Tongue (tissue), 2 donors: ENCODE data around the gene CRK. TPM values are rescaled to one million over a fixed set of nuclear protein-coding genes. Genes with fewer than 3 reads are reported as not detected.

Source experiments
- DNase-seq: peaks from one replicate; pipeline ENCODE4 v3.0.0-alpha.2; 2015
- total RNA-seq: library from RNA; depleted of rRNA; stranded (reverse); fragments of >200 nt; gene quantifications from one replicate; pipeline ENCODE4 v1.2.3, GENCODE V29; 2014

Gene CRK
- total RNA-seq, 1 donor from 2014 or later = 75.4 TPM

DNA sequence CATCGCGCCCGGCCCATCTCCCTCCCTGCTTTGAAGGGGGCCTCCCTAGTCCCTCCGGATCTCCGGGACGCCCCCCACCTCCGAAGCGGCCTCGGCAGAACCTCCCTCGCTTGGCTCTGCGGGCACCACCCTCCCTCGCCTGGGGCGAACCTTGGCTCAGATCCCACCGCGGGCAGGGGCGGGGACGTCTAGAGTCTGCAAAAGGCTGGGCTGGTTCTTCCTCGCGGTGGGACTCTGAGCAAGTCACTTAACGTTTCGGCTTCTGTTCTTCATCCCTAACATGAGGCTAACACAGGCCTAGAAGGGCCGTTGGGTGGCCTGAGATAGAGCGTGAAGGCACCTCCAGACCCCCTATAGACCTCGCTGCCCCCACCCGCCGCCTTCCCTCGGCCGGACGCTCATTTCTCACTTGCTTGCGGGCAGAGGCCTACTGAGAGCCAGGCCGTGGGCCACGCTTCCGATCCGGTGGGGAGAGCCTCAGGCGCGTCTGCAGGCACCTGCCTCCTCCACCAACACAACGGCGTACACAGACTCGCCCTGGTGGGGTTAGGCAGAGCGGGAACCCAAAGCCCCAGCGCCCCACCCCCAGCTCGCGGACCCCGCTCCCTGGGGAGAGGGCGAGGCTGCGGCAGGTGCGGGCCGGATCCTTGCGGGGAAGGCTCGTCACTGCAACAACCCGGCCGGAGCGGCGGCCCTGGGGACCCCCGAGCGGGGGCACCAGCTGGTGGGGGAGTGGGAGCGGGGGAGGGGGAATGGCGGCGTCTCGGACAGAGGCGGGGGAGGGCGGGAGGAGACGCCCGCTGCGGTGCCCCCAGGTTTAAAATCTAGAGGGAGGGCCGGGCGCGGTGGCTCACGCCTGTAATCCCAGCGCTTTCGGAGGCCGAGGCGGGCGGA lies 31.0 kb upstream of the CRK start:
- peak; percentile 88 for DNase-seq

DNA sequence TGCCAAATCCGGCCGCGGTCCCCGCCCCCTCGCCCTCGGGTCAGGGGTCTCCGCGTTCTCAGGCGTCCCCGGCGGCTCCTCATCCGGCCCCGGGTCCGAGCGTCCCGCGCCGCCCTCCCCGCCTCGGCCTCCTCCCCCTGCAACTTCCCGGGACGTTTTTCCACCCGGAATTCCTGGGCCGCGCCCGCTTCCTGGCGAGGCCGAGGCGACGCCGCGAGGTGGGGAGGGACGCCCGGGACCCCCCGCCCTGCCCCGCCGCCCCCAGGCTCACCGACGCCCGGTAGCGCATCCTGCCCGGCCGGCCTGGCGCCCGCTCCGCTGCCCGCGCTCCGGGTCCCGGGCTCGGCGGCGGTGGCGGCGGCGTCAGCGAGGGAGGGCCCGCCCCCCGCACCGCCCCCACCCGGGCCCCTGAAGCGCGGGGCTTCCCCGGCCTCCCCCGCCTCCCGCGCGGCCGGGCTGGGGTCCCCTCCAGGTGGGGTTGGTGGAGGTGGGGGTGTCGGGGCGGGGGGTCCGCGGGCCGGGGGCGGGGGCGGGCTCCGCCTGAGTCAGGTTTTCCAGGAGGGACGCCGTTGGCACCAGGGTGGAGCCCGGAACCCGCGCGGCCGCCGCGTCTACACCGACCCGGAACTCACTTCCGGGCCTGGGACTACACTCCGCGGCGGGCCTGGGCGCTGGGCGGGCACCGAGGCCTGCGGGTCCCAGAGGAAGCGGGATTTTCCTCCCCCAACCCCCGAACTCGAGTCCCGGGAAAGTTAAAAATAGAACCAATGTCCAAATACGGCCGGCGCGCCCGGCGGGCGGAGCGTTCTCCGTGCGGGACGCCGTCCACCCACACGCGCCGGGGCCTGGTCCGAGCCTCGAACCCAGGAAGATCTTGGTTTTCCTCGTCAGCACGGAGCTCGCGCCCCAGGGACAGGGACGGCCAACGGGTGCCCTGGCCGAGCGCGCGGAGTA lies 29.7 kb upstream of the CRK start:
- DNase-seq = peak; percentile 65

DNA sequence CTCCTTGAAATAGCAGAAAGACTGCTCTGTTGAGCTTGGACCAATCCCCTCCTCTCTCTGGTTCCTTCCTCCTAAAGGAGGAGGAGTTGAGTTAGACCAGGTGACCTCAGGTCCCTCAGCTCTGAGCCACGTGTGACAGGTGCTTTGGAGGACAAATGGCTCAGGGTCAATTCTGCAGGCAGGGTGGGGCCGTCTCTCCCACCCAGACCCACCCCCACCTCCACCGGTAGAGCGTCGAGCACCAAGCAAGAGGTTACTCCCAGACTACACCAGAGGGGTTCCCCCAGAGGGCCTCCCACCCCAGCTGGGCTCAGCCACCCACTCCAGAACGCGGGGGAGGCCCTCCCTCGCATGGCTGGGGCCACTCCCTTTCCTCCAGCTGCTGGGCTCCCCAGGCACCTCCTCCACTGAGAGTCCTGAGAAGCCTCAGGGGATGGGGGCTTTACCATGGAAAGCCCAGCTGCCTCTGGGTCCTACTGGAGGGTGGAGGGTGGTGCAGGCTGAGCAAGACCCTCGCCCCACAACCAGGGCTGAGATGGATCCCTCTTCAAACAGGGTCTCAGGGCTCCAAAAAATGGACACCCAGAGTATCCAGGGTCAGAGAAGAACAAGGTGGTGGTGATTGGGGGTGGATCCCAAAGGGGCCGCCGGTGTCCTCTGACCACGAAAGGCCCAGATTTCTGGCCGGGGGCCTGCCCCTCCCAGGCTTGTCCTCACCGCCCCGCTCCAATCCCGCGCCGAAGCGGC lies 28.8 kb upstream of the CRK start:
- peak; percentile 71 for DNase-seq

DNA sequence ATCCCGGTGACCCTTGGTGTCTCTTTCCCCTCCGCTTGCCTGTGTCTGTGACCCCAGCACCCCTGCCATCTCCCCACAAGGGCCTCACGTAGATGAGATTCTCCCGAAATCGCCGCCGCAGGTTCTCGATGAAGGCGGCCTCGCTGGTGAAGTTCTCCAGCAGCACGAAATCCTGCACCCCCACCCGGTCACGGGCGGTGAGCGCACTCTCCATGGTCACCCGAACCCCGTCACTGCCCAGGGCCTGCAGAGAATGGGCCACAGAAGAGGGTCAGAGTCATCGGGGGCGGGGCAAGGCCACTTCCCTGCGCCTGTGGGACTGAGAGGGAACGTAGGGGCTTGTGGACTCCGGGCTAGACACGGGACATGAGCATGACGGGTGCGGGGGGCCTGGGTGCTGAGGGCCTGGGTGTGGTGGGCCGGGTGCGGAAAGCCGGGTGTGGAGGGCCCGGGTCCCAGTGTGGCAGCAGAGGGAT lies 28.1 kb upstream of the CRK start:
- no peak for DNase-seq

DNA sequence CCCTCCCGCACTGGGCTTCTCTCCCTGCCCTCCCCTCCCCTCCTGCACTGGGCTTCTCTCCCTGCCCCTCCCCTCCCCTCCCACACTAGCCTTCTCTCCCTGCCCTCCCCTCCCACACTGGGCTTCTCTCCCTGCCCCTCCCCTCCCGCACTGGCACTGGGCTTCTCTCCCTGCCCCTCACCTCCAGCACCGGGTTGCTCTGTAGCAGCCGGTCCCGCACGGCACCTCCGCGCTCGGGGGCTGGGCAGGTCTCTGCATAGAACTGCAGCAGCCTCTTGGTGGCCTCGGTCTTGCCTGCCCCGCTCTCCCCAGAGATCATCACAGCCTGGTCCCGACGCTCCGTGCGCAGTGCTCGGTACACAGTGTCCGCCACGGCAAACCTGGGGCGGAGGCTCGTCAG lies 26.6 kb upstream of the CRK start:
- DNase-seq = no peak

DNA sequence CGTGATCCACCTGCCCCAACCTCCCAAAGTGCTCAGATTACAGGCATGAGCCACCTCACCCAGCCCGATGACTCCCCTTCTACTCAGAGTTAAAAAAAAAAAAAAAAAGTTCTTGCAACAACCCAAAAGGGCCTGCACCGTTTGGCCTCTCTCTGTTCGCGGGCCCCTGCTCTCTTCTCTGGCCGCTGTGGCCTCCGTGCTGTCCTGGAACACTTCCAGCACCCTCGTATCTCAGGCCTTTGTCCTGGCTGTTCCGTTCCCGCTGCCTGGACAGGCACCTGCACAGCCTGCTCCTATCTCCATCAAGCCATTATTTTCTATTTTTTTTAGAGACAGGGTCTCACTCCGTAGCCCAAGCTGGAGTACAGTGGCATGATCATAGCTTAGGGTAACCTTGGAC lies 25.7 kb upstream of the CRK start:
- no peak for DNase-seq

DNA sequence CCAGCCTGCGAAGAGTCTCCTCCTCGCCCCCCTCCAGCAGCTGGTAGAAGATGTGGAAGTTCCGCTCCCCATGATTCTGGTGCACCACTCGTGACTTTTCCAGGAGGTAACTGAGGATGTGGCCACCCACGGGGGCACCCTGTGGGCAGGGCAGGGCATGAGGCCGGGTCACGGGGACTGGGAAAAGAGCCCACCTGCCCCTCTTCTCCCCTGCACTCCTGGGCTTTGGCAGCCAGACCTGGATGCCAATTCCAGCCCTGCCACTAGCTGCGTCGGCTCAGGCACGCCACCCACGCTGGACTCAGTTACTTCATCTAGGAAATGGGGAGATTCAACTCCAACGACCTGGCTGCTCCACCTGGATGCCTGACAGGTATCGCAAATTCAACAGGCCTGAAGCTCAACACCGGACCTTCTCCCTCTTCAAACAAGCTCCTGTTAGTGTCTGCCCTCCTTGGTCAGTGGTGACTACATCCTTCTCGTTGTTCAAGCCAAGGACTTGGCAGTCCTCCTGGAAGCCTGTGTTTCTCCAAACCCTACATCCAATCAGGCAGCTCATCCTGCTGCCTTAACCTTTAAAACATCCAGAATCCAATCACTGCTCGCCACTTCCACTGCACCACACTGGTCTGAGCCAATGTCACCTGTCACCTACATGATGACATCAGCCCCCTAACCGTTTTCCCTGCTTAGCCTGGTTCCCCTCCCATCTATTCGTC lies 24.9 kb upstream of the CRK start:
- no peak for DNase-seq

DNA sequence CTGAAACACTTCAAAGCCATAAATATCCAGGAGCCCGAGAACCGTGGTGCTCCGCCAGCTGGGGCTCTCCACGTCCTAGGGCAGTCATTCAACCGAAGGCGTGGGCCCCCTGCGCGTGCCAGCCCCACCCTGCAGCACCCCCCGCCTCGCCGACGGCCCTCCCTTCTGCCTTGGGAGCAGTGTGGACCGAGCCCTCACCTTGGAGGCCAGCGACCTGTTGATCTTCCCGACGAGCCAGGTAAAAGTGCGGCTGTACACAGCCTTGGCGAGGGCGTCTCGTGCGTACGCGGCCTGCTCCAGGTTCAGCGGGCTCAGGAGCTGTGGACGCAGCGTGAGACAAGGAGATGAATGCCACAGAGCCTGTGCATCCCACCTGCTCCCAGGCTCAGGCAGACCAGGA lies 22.4 kb upstream of the CRK start:
- no peak for DNase-seq

DNA sequence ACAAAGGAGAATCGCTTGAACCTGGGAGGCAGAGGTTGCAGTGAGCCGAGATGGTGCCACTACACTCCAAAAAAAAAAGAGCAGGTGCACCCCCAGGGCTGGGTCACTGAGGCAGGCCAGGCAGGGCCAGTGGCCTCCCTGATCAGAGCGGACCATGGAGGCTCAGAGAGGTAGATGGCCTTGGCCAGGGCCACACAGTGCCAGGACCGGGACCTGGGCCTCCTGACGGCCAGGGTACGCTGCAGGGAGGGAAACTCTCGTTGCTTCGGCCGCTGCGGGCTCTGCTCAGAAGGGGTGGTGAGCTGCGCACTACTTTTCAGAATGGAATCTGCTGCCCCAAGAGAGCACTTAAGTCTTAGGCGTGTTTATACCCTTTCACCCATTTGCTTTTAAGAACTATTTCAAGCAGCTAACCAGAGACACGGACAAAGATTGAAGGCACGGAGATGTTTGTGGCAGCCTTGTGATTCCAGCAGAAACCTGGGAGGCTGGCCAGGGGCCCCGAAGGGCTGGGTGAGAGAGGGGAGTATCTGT lies 19.4 kb upstream of the CRK start:
- no peak for DNase-seq

DNA sequence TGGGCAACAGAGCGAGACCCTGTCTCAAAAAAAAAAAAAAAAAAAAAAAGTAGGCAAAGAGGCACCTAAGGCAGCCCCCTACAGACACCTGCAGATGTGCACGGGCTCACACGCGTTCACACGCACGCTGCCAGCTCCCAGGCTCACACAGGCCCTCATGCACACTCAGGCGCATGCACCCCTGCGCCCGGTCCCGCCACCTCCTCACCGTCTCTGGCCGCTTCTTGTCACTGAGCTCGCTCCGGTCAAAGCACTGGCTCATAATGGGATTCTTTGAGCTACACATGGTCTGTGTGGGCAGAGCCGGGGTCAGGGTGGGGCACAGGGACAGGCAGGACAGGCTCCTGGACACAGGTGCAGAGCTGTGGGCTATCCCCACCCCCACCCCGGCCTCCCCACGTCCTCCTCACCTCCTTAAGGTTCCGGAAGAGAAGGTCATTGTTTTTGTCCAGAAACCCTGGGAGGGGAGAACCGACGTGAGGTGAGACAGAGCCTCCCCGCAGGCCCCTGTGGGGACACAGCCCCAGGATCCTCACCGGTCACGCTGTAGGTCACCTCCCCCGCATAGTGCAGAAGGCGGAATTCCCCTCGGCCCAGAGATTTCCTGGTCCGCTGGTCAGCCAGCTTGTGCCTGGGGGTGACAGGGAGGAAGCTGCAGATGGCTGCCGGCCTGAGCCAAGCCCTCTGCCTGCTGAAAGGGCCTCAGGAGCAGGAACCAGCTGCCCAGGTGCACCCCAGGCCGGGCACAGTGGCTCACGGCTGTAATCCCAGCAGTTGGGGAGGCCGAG lies 18.6 kb upstream of the CRK start:
- DNase-seq = no peak

DNA sequence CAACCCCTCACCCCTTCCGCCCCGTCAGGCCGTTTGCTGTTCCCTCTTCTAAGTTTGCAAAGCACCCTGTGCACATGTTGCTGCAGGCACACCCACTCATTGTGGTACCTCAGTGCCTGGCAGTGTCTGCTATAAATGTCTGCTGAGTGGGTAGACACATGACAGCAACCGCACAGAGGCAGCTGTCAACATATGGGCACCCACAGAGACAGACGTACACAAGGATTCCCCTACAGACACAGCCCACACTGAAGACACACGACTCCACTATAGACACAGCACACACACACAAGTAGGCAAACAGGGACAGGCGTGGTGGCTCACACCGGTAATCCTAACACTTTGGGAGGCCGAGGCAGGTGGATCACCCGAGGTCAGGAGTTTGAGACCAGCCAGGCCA lies 17.8 kb upstream of the CRK start:
- no peak for DNase-seq

DNA sequence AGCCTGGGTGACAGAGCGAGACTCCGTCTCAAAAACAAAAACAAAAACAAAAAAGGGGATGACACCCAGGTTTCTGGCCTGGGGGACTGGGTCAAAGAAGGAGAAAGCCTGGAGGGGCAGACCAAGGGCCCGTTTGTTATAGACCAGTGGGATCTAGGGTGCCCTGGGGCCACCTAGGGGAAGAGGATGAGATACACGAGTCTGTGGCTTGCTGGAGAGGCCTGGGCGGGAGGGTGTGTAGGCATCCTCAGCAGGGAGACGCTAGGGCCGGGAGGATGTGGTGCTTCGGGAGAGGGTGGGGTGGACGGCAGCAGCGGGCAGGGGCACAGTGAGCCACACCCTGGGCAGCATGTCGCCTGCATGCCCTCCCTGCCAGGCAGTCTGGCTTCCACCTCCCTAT lies 17.1 kb upstream of the CRK start:
- DNase-seq = no peak

DNA sequence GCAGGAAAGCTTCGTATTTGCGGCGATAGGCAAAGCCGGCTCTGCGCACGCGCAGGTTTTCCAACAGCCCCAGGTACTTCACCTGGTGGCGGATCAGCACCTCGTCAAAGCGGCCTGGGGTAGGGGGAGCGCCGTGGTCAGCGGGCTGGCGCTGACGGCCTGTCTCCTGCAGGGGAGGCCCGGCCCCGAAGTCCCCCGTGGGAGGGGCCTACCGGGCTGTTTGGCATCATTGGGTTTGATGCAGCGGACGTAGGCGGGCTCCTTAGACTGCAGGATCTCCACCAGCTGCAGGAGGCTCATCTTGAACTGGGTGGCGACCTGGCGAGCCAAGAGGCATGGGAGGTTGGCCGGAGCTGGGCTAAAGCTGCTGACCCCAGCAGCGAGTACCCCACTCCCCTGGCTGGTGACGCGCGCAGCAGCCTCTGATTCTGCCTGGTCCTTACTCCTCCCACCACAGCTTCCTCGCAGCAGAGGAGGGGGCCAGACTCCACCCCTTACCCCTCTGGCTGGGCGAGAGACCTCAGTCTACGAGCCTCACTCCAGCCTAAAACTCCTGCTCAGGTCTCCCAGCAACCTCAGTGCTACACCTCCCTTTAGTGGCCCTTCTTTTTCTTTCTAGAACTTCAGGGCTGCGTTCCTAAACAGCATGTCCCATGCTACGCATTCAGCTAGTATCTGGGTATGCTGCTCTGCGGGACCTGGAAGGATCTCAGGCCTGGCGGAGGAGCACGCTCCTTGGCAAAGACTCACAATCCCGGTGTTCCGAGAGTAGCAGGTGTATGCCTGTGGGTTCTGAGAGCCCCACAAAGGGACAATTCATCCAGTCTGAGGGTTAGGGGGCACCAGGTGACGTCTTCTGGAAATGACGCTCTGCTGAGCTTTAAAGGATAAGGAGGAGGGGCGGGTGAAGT lies 16.1 kb upstream of the CRK start:
- no peak for DNase-seq

DNA sequence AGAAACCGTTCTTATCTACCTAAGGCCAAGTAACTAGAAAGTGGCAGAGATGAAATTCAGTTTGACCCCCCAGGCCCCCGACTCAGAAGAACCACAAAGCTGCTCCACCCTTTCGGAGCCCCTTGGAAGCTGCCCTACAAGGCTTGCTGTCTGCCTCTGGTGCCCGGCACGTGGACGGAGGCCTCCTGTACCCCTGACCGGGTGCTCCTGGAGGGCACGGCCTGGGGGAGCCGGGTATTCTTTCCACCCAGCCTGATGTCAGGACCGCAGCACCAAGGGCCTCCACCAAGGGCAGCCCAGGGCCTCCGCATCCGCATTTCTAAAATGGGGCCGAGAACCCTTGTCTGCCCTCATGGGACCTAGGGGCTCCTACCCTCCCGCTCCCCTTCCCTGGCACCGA lies 15.5 kb upstream of the CRK start:
- no peak for DNase-seq

DNA sequence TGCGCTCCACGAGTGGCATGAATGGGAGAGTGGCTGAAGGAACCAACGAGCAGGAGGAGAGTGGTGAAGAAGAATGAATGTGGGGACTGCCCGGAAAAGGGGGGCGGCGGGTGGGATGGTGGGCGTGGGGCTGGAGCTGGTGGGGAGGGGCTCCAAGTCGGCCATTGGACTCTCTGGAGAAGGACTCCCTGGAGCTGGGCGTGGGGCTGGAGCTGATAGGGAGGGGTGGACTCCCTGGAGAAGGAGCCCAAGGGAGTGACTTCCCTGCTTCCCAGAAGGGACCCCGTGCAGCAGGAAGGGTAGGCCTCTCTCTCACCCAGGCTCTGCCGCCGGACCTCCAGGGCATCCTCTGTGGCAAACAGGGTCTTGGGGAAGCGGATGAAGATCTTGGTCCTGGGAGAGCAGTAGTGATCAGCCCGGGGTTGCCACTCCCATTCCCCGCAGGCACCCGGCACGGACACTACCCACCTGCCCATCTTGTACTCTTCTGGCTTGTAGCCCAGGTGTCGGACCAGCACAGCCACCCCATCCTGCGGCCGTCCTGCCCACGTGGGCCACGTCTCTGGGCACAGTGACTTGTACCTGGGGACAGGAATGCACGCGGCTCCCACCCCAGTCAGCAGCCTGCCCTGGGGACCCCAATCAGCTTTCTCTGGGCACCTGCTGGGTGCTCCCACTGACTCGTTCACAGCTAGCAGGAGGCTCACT lies 14.9 kb upstream of the CRK start:
- no peak for DNase-seq

DNA sequence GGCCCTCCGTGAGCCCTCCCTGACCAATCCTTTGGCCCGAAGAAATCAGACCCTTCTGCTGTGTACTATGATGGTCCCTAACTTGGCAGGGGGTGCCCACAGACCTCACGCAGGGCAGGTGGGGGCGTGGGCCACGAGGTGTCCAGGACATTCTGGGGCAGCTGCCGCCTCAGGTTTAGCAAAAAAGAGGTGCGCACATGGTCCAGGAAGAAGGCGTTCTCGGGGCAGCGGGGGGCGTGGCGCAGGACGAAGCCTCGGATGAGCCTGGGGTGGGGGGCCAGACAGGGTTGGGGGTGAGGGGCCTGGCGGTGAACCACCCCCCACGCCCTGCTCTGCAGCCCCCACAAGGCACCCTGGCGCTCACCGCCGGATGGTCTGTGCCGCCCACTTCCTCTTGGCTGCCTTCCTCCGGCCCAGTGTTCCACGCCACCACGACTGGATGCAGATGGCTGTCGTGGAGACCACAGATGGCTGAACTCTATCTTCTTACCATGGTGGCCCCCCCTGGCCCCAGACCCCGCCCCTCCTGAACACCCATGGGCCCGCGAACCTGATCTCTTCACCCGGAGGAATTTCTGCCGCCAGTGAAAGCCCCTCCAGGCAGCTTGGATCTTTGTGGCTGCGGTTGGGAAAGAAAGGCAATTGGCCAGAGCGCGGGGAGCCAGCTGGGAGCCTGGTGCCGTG lies 14.2 kb upstream of the CRK start:
- no peak for DNase-seq

DNA sequence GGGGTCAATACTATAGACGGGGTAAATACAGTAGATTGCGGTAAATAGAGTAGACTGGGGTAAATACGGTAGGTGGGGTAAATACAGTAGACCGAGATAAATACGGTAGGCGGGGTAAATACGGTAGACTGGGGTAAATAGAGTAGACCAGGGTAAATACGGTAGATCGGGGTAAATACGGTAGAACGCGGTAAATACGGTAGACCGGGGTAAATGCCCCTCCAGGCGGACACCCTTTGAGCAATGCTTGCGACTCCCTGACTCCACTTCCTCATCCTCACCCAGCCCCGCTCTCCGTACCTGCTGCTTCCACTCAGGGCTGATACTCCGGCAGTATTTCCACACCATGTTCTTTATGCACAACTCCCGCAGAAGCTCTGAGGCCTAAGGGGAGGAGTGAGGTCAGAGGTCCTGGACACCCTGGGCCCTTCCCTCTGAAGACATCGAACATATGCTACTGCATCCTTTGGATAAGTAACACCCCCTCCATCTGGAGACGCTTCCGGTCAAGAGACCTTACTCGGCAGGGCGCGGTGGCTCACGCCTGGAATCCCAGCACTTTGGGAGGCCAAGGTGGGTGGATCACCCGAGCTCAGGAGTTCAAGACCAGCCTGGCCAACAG lies 13.3 kb upstream of the CRK start:
- no peak for DNase-seq
